Urothelium cell line (cell line): Measurements from ENCODE around the gene SORBS2.

Experiments
- DNase-seq: peaks from one replicate; pipeline ENCODE4 v3.0.0; 2011; ENCODE audit warnings: low spot score, mixed read lengths
- FAIRE-seq: peaks from 2 replicates; lab custom pipeline; 2011; peaks lifted over from hg19 to GRCh38; lab: Jason Lieb, UNC

SORBS2 gene

DNA sequence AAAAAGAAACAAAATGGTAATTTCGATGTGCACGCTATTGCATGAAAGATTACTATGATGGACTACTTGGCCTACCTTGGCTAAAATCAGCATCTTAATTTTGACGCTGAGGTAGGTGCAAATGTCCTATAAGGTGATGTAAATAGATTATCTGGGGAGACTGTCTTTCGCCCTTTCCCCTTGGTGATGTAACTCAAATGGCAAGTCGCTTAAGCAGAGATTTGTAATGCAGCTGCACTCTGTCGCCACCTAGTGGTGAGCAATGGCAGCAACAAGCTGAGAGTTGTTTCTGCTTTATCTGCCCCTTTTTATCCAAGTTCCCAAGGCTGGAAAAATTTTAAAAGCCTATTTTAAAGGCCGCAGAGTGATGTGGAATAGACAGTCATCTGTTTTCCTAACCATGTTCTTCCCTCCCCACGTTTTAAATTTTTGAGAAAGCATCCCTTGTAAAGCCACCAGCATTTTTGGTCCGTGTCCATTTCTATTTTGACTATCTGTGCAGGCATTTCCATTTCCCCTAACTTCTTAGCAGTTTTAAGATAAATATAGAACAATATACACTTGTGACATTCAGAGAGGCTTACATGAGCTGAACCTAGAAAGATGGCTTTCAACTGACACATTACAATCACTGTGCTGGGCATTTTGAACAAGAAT lies 214.3 kb downstream of the SORBS2 start:
- FAIRE-seq (no peak), DNase-seq (peak; percentile 72)

DNA sequence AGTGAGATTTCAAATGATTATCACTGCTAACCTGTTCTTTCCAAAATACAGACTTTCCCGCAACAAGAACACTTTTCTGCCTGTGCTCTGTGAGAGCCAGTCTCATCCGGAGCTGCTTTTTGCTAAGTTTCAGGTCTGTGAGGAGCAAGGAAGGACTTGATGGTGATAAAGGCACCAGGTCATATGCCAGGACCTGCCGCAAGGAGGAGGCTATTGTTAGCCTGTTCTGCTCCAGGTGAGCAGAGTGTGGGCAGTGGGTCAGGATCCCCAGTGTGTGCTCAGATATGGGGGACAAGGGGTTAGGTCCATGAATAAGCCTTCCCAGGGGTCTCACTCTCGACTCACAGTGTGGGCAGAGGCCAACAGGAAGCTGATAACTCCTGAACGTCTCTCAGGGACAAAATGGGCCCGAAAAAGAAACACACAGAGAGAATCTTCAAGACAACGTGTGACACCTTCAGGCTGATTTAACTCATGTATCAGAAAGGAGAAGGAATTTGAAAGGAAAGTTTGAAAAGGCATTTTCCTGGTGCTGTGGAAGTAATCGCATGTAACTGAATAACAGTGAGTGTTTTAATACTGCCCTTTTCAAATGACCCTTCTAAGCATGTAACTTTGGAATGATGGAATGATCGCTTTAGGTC lies 219.0 kb downstream of the SORBS2 start:
- no peak for FAIRE-seq
- DNase-seq: no peak

DNA sequence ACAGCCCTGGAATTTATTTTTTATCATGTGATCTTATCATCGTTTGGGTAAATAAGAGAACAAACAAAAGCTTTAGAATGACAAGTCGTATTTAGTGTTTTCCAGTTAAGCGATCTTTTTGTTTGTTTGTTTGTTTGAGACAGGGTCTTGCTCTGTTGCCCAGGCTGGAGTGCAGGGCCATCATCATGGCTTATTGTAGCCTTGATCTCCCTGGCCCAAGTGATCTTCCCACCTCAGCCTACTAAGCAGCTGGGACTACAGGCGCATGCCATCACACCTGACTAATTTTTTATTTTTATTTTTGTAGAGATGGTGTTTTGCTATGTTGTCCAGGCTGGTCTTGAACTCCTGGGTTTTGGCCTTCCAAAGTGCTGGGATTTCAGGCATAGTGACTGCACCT lies 219.6 kb downstream of the SORBS2 start:
- FAIRE-seq: no peak

DNA sequence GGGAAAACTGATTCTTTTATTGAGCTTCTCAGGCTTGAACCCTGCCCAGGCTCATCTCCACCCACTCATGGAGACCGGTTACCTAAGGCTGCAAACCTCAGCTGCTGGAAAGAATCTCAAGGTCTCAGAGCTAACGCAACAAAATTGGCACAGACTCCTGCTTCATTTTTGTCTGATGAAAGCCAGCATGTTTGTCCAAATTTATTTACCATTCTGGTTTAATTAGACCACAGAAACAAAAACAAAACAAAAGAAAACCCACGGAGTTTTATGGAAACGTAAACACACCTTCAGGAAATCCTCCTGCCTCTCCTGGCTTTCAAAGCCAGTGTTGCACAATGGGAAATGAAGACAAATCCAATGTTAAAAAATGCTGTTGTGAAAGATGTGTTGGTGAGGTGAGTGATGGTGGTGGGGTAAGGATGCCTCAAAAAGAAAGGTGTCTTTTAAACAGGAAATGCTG lies 220.3 kb downstream of the SORBS2 start:
- DNase-seq: peak; percentile 19
- FAIRE-seq: no peak

More for the DNA sequence above, 219.6 kb downstream of the SORBS2 start:
- DNase-seq: no peak

DNA sequence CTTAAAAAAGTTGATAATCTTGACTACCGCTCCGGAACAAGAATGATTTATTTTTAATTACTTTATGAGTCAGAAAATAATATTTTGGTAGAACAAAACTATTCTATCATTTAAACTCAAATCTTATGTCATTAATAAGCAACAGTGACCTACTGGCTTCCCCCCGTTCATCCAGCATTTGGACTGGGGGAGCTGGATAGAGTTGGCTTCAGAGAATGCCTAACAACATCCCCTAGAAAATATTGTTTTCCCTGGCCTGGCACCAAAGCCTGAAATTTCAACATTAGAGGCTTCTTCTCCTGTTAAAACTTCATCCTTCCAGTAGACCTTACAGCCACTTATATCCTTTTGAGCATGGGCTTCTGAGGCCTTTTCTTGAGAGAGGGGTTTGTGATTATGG lies 221.0 kb downstream of the SORBS2 start:
- no peak for DNase-seq
- FAIRE-seq: no peak

DNA sequence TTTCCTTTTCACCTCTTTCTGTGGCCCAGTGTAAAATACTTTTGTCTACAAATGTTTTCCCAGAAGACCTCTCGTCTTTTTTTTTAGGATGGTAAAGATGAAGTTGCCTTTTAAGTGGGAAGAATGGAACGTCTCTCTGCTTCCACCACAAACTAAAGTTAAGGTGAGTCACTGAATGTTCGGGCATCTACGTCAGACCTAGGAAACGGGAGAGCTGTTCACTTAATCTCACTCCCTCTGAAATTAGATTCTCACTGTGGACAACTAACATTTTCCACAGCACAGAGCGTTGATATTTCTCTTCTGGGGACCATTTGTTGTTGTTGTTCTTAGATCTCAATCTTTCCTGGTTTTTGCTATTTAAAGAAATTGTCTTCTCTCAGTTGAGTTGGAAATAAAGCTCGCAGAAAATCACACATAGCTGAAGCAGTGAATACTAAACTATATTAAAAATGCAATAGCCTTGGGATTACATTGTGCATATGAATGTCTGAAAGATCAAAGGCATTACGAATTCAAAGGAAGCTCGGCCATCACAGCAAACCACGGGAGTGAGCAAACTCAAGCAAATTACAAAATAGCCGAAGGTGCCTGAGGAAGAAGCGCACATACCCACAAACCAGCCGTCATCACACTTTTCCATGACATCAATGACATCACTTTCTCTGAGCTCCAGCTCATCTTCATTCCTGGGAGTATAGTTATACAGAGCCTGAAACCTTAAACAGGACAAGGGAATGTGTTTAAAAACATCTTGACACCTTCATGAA lies 222.7 kb downstream of the SORBS2 start:
- DNase-seq (peak; percentile 77), FAIRE-seq (no peak)

DNA sequence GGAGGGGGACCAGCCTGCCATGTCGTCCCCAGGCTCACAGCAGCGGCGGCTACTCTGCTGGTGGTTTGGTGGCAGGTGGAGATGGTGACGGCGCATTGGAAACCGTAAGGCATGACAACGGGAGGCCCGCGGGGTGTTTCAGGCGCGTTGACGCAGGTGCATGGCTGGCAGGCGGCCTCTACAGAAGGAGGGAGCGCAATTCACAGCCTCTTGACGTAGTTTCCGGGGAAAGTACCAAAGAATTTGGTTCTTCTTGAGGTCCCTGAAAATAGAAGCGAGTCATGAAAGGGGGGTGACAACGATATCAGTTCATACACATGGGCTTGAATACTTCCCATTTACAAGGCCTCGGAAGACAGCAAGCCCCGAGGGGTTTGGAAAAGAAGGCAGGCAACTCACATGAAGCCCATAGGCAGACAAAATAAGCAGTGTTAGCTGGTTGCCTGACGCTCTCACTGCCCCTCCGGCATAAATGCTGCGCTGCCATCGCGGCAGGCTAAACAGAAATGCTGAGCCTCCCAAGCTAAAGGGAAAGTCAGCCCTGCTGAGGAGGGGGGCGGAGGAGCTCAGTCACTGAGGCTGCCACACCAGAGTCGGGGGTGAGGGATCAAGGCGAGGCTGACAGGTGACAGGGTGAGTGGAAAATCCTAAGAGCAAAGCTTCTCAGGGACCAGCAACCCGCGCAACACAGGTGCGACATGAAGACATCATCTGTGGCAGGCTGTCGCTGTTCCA lies 224.4 kb downstream of the SORBS2 start:
- no peak for DNase-seq
- no peak for FAIRE-seq

DNA sequence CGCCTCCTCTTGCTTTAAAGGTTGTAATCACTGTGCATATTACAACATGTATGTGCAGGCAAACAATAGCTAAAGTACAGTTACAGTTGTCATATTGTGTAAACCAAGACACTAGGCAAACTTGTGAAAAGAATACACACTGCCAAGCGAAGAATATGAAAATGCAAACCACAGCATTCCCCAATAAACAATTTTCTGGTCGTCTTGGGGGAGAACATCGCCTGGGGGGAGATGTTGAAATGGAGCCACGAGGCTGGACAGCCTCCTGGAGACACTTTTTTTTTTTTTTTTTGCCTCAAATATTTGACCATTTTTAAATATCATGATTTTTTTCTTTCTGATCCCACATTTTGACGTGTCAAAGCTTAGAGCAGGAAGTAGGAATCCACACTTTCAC lies 225.0 kb downstream of the SORBS2 start:
- DNase-seq (no peak), FAIRE-seq (no peak)

DNA sequence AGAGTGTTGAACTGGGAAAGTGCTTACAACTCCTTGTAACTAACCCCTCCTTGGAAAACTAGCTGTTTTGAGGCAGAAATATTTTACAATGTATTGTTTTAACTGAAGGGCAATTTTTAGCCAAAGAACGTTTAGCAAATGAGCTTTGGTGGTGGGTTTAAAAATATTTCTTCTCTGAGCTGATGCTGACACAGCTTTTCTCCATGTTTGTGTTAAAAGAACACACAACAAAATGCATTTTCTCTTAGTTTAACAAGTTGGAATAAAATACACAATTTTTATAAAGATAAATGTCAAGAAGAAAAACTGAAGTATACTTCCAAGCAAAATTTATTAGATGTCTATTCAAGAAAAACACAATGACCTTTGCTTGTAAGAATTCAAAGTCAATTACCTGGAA lies 226.8 kb downstream of the SORBS2 start:
- no peak for FAIRE-seq

DNA sequence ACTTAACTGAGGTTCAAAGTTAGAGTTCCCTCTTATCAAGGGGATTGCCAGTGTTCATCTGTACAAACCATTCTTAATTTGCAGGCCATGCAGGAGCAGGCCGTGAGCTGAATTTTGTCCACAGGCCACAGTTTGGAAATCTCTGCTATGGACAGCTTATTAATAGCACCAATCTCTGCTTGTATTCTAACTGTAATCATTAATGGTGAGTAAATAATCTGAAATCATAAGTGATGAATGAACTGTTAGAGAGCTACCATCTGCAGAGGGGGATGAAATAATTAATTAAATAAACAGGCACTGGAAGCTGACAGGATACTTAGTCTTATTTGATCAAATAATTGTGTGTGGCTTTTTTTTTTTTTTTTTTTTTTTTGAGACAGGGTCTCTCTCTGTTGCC lies 228.2 kb downstream of the SORBS2 start:
- DNase-seq: no peak
- FAIRE-seq: no peak

More for the DNA sequence above, 226.8 kb downstream of the SORBS2 start:
- no peak for DNase-seq

DNA sequence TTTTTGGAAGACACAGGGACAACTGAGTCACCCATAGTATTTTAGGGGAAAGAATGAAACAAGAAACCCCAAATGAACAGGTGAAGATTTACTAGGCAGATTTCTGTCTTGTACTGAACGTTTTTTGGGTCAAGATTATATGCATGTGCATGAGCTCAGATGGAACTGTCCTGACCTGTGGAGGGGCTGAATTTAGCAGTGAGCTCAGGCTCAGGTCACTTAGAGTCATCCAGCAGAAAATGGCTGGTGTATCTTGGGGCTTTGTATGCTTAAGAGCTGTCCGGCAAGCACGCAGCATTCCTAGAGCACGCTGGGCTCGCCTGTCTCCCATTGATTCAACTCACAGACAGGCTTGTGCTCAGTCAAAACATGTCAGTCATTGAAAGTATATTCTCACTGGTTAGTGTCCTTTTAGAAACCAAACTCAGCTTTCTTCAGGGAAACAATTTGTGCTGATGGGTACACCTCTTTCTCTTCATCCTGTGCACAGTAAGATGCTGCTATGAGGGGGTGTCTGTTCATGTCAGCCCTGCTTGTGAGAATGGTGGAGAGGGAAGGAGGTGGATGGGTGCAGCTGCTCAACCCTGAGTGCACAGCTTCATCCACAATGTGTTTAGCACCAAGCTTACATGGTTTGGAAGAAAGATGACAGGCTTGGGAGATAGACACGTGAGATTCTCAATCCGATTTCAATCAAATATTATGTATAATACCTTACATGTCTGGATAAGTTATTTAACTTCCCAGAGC lies 229.2 kb downstream of the SORBS2 start:
- no peak for DNase-seq
- no peak for FAIRE-seq

DNA sequence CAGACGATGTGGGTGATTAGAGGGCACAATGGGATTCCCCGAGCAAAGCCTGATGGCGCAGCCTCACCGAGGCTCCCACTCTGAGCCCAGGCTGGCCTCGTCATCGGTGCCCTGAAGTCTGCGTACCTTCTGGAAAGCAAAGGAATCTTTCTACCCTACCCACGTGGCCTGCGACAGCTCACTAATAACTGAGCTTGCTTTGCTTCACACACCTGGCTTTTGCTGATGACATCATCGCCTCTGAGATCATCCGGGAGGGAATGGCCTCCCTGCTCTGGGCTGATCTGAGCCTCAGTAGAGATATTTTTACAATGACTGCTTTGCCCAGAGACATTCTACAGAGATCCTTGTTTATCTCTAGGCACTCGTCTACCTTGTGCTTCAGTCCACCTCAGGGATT lies 231.3 kb downstream of the SORBS2 start:
- FAIRE-seq: no peak

DNA sequence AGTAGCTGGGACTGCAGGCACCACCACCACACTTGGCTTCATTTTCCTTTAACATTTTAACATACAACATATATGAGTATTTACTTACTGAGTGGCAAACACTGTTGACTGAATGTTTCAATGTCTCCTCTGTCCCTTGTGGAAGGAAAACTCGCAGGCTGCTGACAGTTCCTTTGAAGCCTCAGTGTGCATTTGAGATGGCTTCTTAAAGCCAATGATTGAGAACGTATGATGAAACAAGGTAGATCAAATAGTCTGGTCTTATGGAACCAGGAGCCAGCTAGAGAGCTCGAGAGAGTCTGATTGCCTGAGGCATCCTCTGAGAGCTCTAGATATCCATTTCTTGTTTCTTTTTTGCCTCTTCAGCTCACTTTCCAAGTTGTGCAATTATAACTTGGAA lies 233.7 kb downstream of the SORBS2 start:
- no peak for FAIRE-seq
- DNase-seq: no peak

More for the DNA sequence above, 231.3 kb downstream of the SORBS2 start:
- peak; percentile 27 for DNase-seq

DNA sequence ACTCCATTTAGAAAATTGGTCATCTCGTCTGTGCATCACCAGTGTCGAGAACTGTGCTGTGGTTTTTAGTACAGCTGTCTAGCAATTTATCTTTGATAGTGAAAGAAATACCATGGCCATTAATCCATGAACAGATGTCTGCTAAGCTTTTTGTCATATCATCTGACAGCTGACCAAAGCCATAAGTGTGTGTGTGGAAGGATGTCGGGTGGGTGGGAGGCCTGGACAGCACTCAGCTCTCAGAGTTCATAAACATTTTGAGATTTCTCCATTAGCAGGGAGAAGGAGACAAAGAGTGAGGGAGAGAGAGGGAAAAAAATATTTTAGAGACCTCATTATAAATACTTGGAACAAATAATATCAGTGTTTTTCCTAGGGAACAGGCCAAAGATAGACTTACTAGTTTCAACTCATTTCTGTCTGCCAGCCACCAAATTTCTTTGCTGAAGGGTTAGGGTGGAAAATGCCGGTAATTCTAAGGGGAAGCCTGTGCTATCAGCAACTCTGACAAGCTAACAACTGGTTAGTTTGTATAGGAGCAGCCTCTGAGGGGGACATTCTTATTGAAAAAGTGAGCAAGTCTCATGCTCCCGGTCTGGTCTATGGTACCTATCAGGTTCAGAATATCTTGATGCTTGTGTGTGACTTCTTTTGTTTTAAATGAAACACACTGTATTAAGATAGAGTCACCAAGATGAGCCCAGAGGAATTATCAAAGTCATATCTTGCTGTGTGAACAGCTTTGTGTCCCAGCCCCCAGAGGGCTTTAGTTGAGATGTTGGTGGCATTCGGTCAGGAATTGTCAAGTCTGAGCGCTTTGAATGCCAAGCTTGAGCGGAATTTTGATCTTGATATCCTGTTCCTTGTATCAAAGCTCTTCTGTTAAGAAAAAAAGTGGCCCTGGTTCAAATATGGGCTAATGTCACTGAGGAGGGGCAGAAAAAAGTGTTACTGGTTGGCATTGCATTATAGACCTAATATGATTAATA lies 234.7 kb downstream of the SORBS2 start:
- DNase-seq (no peak), FAIRE-seq (no peak)

DNA sequence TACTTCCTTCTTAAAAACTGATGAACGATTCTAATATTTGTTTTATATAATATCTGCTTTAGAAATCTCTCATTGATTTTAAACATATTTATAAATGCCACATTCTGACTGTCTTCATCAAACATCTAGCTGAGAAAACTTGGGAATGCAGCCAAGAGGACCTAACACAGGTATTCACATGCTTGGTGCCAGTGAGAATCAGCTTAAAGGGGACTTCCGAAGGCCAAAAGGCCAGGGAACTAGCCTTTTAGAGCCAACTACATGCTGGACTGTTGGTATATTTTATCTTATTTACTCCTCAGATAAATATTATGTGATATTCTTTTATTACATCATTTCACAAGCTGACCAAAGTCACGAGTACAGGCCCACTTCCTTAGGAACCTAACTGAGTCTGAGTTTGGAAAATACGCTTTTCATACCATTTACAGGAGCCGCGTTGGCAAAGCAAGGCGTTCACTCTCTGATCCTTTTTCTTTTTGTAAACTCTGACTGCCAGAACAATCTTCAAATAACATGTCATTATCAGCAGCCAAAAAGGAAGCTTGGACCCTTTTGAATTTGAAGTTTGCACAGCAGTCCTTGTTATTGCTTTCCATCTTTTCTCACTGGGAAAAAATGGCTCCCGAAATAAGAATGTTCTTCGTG lies 235.6 kb downstream of the SORBS2 start:
- FAIRE-seq (no peak), DNase-seq (no peak)

DNA sequence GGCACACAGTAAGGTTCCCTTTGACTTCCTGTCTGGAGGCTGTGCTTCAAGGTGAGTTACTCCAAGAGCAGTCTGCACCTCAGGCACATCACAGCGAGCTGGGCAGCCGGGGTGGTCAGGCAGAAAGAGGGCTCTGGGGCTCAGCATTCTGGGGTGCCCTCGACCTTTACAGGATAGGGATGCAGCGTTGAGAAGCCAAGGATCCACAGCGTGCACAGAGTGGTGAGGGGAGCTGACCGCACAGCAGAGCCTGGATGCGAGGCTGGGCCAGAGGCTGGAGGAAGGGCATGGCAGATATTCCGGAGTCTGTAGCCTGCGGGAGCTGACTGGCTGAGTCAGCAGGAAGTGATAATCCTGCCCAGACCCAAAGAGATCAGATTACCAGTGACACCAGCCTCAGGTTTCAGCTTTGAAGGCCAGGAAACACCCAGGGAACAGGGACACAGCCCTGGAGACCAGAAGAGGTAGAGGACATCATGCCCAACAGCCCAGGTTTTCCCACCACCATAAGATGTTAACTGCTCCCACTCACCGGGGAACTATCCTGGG lies 238.3 kb downstream of the SORBS2 start:
- FAIRE-seq (peak; percentile 88), DNase-seq (peak; percentile 84)

DNA sequence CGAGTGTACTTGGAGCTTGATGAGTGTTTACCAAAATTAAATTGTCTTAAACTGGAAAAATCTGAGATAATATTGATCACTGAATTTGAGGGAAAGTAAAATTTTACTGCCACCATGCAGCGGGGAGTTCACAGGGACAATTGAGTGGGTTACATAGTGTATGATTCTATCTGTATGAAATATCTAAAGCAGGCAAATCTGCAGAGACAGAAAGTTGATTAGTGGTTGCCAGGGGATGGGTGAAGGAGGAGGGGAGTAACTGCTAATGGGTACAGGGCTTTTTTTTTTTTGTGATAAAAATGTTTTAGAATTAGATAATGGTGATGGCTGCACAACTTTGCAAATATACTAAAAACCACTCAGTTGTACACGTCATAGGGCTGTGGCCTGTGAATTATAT lies 241.3 kb downstream of the SORBS2 start:
- FAIRE-seq (no peak), DNase-seq (no peak)
